ENCODE measurements around the gene GMDS.

Gene GMDS

DNA sequence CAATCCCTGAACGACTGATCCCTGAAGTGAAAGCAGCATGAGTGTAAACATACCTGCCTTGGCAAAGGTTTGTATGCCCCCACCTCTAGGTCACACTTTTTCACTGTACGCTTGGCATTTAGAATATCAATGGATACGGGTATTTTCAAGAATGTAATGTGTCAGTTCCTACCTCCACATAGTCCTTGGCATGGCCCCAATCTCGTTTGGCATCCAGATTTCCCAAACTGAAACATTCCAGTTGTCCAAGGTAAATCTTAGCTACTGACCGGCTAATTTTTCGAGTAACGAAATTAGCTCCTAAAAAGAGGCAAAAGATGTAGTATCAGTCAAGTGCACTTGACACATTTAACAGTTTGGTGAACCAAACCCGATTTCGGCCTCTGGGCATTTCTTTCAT lies 315.5 kb downstream of the GMDS start:
- H3K27ac ChIP-seq (ENCODE audit: low read length), result no peak overlapping the region
- TF ChIP-seq CTCF (IDR thresholded peaks at IDR 0.05; ENCODE audit: low read length), result no peak
- no peak for TF ChIP-seq EZH2 (optimal IDR thresholded peaks at IDR 0.05; ENCODE audit: low read depth, low read length)
- no peak for TF ChIP-seq EZH2phosphoT487 (IDR thresholded peaks at IDR 0.05; ENCODE audit: low read length)
- no peak overlapping the region for H3K4me3 ChIP-seq (ENCODE audit: low read length)
- no peaks in the 10 kb centered on the region for H3K27me3 ChIP-seq (replicated peaks; ENCODE audit: insufficient read depth, low read length)
- no peak overlapping the region for H3K4me2 ChIP-seq (ENCODE audit: low read depth, low read length)
- no peaks in the 10 kb centered on the region for H3K36me3 ChIP-seq (replicated peaks; ENCODE audit: insufficient read depth, low read length)
- no peak overlapping the region for H2AFZ ChIP-seq (ENCODE audit: low read length)
- no peak overlapping the region for H3K9ac ChIP-seq (ENCODE audit: low read length)
- H3K9me3 ChIP-seq (replicated peaks; ENCODE audit: insufficient read depth, low read length), result no peaks in the 10 kb centered on the region
- no peaks in the 10 kb centered on the region for H3F3A ChIP-seq (ENCODE audit: insufficient read depth, low read length)
- no peaks in the 10 kb centered on the region for H3K9me2 ChIP-seq (replicated peaks; ENCODE audit: insufficient read depth, low read length)
- H4K20me1 ChIP-seq (ENCODE audit: insufficient read depth, low read length), result no peaks in the 10 kb centered on the region
- no peak for DNase-seq
- H3K4me1 ChIP-seq (ENCODE audit: low read length), result no peaks in the 10 kb centered on the region
- H3K79me2 ChIP-seq (ENCODE audit: low read length), result no peaks in the 10 kb centered on the region

DNA sequence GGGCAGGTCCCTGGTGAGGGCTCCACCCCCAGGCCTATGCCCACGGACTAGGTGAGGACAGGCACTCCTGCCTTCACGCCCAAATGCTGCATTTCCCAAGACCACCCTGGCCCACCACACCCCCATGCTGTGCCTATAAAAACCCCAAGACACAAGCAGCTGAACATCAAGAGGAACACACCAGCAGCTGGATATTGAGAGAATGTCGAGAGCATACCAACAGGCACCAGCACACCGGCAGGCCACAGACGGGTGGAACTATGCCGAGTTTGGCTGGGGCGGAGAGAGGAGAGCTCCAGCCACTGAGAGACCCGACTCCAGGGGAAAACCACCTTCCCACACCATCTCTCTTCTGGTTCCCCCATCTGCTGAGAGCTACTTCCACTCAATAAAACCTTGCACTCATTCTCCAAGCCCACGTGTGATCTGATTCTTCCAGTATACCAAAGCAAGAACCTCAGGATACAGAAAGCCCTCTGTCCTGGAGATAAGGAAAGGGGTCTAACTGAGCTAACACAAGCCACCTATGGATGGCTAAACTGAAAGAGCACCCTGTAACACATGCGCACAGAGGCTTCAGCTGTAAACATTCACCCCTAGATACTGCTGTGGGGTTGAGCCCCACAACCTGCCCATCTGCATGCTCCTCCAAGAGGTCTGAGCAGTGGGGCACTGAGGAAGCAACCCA lies 319.5 kb downstream of the GMDS start:
- no peak for TF ChIP-seq CTCF (IDR thresholded peaks at IDR 0.05; ENCODE audit: low read length)
- no peak for TF ChIP-seq EZH2 (optimal IDR thresholded peaks at IDR 0.05; ENCODE audit: low read depth, low read length)
- no peak for TF ChIP-seq EZH2phosphoT487 (IDR thresholded peaks at IDR 0.05; ENCODE audit: low read length)
- Histone ChIP-seq H3K27me3 (replicated peaks; ENCODE audit: insufficient read depth, low read length) (no peaks in the 10 kb centered on the region), H3K4me2 (ENCODE audit: low read depth, low read length) (no peak overlapping the region), H3K27ac (ENCODE audit: low read length) (no peak overlapping the region), H3K79me2 (ENCODE audit: low read length) (no peaks in the 10 kb centered on the region), H2AFZ (ENCODE audit: low read length) (no peak overlapping the region), H3K4me1 (ENCODE audit: low read length) (no peaks in the 10 kb centered on the region), H3K36me3 (replicated peaks; ENCODE audit: insufficient read depth, low read length) (no peaks in the 10 kb centered on the region), H3K9me3 (replicated peaks; ENCODE audit: insufficient read depth, low read length) (no peaks in the 10 kb centered on the region), H3K9me2 (replicated peaks; ENCODE audit: insufficient read depth, low read length) (no peaks in the 10 kb centered on the region), H4K20me1 (ENCODE audit: insufficient read depth, low read length) (no peaks in the 10 kb centered on the region), H3K4me3 (ENCODE audit: low read length) (no peak overlapping the region), H3K9ac (ENCODE audit: low read length) (no peak overlapping the region), H3F3A (ENCODE audit: insufficient read depth, low read length) (no peaks in the 10 kb centered on the region)
- DNase-seq, result no peak

- Histone ChIP-seq H3K9me2 (replicated peaks; ENCODE audit: insufficient read depth, low read length) (no peaks in the 10 kb centered on the region), H3F3A (ENCODE audit: insufficient read depth, low read length) (no peaks in the 10 kb centered on the region), H3K27ac (ENCODE audit: low read length) (no peak overlapping the region), H3K4me2 (ENCODE audit: low read depth, low read length) (no peak overlapping the region), H3K79me2 (ENCODE audit: low read length) (no peaks in the 10 kb centered on the region), H3K9ac (ENCODE audit: low read length) (no peak overlapping the region), H3K9me3 (replicated peaks; ENCODE audit: insufficient read depth, low read length) (no peaks in the 10 kb centered on the region), H3K27me3 (replicated peaks; ENCODE audit: insufficient read depth, low read length) (no peaks in the 10 kb centered on the region), H3K4me1 (ENCODE audit: low read length) (no peaks in the 10 kb centered on the region), H4K20me1 (ENCODE audit: insufficient read depth, low read length) (no peaks in the 10 kb centered on the region), H2AFZ (ENCODE audit: low read length) (no peak overlapping the region), H3K36me3 (replicated peaks; ENCODE audit: insufficient read depth, low read length) (no peaks in the 10 kb centered on the region), H3K4me3 (ENCODE audit: low read length) (no peak overlapping the region)
- DNase-seq, result no peak
- no peak for TF ChIP-seq EZH2 (optimal IDR thresholded peaks at IDR 0.05; ENCODE audit: low read depth, low read length)
- TF ChIP-seq CTCF (IDR thresholded peaks at IDR 0.05; ENCODE audit: low read length), result no peak
- TF ChIP-seq EZH2phosphoT487 (IDR thresholded peaks at IDR 0.05; ENCODE audit: low read length), result no peak
These were observed 322.0 kb downstream of the GMDS start for GRCh38 chr6:1923449-1923848.
